ENCODE data around the gene GTF2I.

- TF ChIP-seq POLR2A (IDR thresholded peaks at IDR 0.05) (no peak), POLR2AphosphoS5 (IDR thresholded peaks at IDR 0.05; ENCODE audit: insufficient read depth in 1 of 2, low read depth in 1 of 2) (no peak)
Measured at GRCh38 chr7:74707238-74707637, 49.7 kb downstream of the GTF2I start.

Measured in vagina (tissue), 2 donors.